MM.1S (cell line): ENCODE results near the gene BCAT1.

ENCODE experiments used
- DNase-seq: peaks from one replicate; pipeline ENCODE4 v3.0.0-alpha.2; 2015
- H2AFZ ChIP-seq: fragments of 300-600 bp; sonication (generic); 2 replicates; pipeline ENCODE4 v1.6.0; 2016; ENCODE audit warnings: antibody characterized with exemption, low read length
- H3F3A ChIP-seq: fragments of 300-600 bp; sonication (generic); 2 replicates; pipeline ENCODE4 v1.6.1; 2016; ENCODE audit warnings: mild to moderate bottlenecking, antibody characterized with exemption, low read length, moderate library complexity, mixed read lengths; ENCODE audit not compliant: insufficient read depth
- H3K27ac ChIP-seq: fragments of 300-600 bp; sonication (generic); 2 replicates; pipeline ENCODE4 v1.5.1; 2016; ENCODE audit warnings: mild to moderate bottlenecking, low read length
- H3K27me3 ChIP-seq: fragments of 300-600 bp; sonication (generic); replicated peaks from 2 replicates; pipeline ENCODE4 v1.6.0; 2016; ENCODE audit warnings: low read length; ENCODE audit not compliant: insufficient read depth
- H3K36me3 ChIP-seq: fragments of 300-600 bp; sonication (generic); replicated peaks from 2 replicates; pipeline ENCODE4 v1.6.1; 2016; ENCODE audit warnings: mild to moderate bottlenecking, low read length, mixed read lengths; ENCODE audit not compliant: insufficient read depth
- H3K4me1 ChIP-seq: fragments of 300-600 bp; sonication (generic); 2 replicates; pipeline ENCODE4 v1.6.1; 2016; ENCODE audit warnings: low read length, mixed read lengths
- H3K4me2 ChIP-seq: fragments of 300-600 bp; sonication (generic); 2 replicates; pipeline ENCODE4 v1.6.0; 2016; ENCODE audit warnings: low read depth, low read length
- H3K4me3 ChIP-seq: fragments of 300-600 bp; sonication (generic); 2 replicates; pipeline ENCODE4 v1.5.1; 2016; ENCODE audit warnings: low read length, mixed read lengths
- H3K79me2 ChIP-seq: fragments of 300-600 bp; sonication (generic); 2 replicates; pipeline ENCODE4 v1.6.1; 2016; ENCODE audit warnings: mixed run types, low read length, mixed read lengths
- H3K9ac ChIP-seq: fragments of 300-600 bp; sonication (generic); 2 replicates; pipeline ENCODE4 v1.6.1; 2016; ENCODE audit warnings: low read length, mixed read lengths
- H3K9me2 ChIP-seq: fragments of 300-600 bp; sonication (generic); replicated peaks from 2 replicates; pipeline ENCODE4 v1.6.1; 2016; ENCODE audit warnings: mild to moderate bottlenecking, low read length, mixed read lengths; ENCODE audit not compliant: insufficient read depth
- H3K9me3 ChIP-seq: fragments of 300-600 bp; sonication (generic); replicated peaks from 2 replicates; pipeline ENCODE4 v1.6.1; 2016; ENCODE audit warnings: mild to moderate bottlenecking, low read length, mixed read lengths; ENCODE audit not compliant: insufficient read depth
- H4K20me1 ChIP-seq: fragments of 300-600 bp; sonication (generic); 2 replicates; pipeline ENCODE4 v1.6.1; 2016; ENCODE audit warnings: mild to moderate bottlenecking, low read length, moderate library complexity, mixed read lengths; ENCODE audit not compliant: insufficient read depth
- EZH2 ChIP-seq: fragments of 300-600 bp; sonication (generic); optimal IDR thresholded peaks from 2 replicates; pipeline ENCODE3; 2017; ENCODE audit warnings: low read depth, mild to moderate bottlenecking, antibody characterized with exemption, low read length, mixed read lengths
- EZH2phosphoT487 ChIP-seq: fragments of 300-600 bp; sonication (generic); IDR thresholded peaks from 2 replicates; pipeline ENCODE4 v1.6.1; 2018; ENCODE audit warnings: antibody characterized with exemption, low read length
- TF ChIP-seq, protein P1 (sequence below): fragments of 300-600 bp; sonication (generic); IDR thresholded peaks from 2 replicates; pipeline ENCODE4 v1.5.1; 2016; ENCODE audit warnings: antibody characterized with exemption, low read length, mixed read lengths

Gene BCAT1

DNA sequence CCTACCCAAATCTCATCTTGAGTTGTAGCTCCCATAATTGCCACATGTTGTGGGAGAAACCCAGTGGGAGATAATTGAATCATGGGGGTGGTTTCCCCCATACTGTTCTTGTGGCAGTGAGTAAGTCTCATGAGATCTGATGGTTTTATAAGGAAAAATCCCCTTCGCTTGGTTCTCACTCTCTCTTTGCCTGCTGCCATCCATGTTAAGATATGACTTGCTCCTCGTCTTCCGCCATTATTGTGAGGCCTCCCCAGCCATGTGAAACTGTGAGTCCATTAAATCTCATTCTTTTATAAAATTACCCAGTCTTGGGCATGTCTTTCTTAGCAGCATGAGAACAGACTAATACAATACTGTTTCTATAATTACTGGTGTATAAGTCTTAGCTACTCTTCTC lies 6.5 kb upstream of the BCAT1 start:
- Histone ChIP-seq H3K9ac (no peak overlapping the region), H3K27ac (no peak overlapping the region)
- DNase-seq = no peak

GRCh38 chr12:24954261-24954660 lies 5.4 kb upstream of the BCAT1 start:
- H3K4me2 ChIP-seq = no peak overlapping the region
- H4K20me1 ChIP-seq = peaks cover 8% of the 10 kb centered on the region
- H3K9ac ChIP-seq = no peak overlapping the region
- peaks cover 17% of the 10 kb centered on the region for H3K4me1 ChIP-seq
- H3K27ac ChIP-seq = no peak overlapping the region
- no peaks in the 10 kb centered on the region for H3K9me3 ChIP-seq
- no peak overlapping the region for H2AFZ ChIP-seq
- TF ChIP-seq, protein P1, sequence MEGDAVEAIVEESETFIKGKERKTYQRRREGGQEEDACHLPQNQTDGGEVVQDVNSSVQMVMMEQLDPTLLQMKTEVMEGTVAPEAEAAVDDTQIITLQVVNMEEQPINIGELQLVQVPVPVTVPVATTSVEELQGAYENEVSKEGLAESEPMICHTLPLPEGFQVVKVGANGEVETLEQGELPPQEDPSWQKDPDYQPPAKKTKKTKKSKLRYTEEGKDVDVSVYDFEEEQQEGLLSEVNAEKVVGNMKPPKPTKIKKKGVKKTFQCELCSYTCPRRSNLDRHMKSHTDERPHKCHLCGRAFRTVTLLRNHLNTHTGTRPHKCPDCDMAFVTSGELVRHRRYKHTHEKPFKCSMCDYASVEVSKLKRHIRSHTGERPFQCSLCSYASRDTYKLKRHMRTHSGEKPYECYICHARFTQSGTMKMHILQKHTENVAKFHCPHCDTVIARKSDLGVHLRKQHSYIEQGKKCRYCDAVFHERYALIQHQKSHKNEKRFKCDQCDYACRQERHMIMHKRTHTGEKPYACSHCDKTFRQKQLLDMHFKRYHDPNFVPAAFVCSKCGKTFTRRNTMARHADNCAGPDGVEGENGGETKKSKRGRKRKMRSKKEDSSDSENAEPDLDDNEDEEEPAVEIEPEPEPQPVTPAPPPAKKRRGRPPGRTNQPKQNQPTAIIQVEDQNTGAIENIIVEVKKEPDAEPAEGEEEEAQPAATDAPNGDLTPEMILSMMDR = no peak
- TF ChIP-seq EZH2 (no peak), EZH2phosphoT487 (no peak)
- H3K79me2 ChIP-seq = no peaks in the 10 kb centered on the region
- H3K9me2 ChIP-seq = no peaks in the 10 kb centered on the region
- H3K27me3 ChIP-seq = peaks cover 60% of the 10 kb centered on the region
- peaks cover 18% of the 10 kb centered on the region for H3F3A ChIP-seq
- no peaks in the 10 kb centered on the region for H3K36me3 ChIP-seq
- no peak overlapping the region for H3K4me3 ChIP-seq
- DNase-seq = no peak

More for the DNA sequence above, 6.5 kb upstream of the BCAT1 start:
- Histone ChIP-seq H3K4me2 (no peak overlapping the region), H3F3A (peaks cover 7% of the 10 kb centered on the region), H3K27me3 (peaks cover 62% of the 10 kb centered on the region), H3K4me3 (no peak overlapping the region), H3K9me2 (no peaks in the 10 kb centered on the region), H3K79me2 (no peaks in the 10 kb centered on the region), H2AFZ (no peak overlapping the region), H4K20me1 (peaks cover 3% of the 10 kb centered on the region; the same call in 1 of the 2 replicates), H3K36me3 (no peaks in the 10 kb centered on the region), H3K4me1 (peaks cover 6% of the 10 kb centered on the region; the same call in 1 of the 2 replicates), H3K9me3 (no peaks in the 10 kb centered on the region)
- TF ChIP-seq, protein P1 = no peak
- TF ChIP-seq EZH2 (no peak), EZH2phosphoT487 (no peak)

DNA sequence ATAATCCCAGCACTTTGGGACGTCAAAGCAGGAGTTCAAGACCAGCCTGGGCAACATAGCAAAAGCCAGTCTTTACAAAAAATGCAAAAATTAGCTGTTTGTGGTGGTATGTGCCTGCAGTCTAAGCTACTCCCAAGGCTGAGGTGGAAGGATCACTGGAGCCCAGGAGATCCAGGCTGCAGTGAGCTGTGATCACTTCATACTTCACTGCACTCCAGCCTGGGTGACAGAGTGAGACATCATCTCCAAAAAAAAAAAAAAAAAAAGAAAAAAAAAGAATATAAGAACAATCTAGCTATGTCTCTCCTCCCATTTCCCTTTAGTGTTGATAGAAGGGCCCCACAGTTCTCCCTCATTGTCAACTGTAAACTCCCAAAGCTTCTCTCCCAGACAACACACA lies 3.5 kb upstream of the BCAT1 start:
- Histone ChIP-seq H4K20me1 (peaks cover 8% of the 10 kb centered on the region), H3K9ac (no peak overlapping the region), H3K79me2 (no peaks in the 10 kb centered on the region), H2AFZ (no peak overlapping the region), H3K9me3 (no peaks in the 10 kb centered on the region), H3K27me3 (peaks cover 79% of the 10 kb centered on the region), H3K4me1 (peaks cover 29% of the 10 kb centered on the region), H3K27ac (no peak overlapping the region), H3K4me2 (no peak overlapping the region), H3K4me3 (no peak overlapping the region), H3F3A (peaks cover 18% of the 10 kb centered on the region), H3K9me2 (no peaks in the 10 kb centered on the region), H3K36me3 (no peaks in the 10 kb centered on the region)
- DNase-seq = no peak
- TF ChIP-seq EZH2phosphoT487 (no peak), EZH2 (no peak)
- TF ChIP-seq, protein P1 = no peak
